AG09319 (cell line): ENCODE measurements around the gene ABHD10.

Source experiments
- DNase-seq: peaks from one replicate; pipeline ENCODE4 v3.0.0-alpha.2; 2010; ENCODE audit warnings: low read depth; ENCODE audit errors: extremely low read depth
- TF ChIP-seq, protein P1 (sequence below): IDR thresholded peaks from 2 replicates; pipeline ENCODE4 v1.5.1; 2011; ENCODE audit warnings: low read depth, mild to moderate bottlenecking, inconsistent platforms, low read length, moderate library complexity

The ABHD10 gene

DNA sequence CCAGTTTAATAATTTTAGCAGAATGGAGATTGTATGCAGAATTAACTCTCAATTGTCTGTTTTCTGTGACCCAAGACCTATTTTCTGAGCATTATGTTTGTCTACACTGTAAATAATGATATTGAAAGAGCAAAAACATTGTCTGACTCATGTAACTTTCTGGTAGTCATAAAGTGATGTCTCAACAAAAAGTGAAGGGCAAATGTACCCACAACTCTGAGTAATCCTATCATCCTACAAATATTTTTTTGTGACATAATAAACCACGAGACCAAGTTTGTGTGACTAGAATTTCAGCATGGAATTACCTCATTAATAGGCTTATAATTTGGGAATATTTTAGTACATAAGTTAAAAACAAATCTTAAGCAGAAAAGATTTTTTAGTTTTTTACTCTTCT lies 15.4 kb upstream of the ABHD10 start:
- DNase-seq, result no peak
- TF ChIP-seq, protein P1, sequence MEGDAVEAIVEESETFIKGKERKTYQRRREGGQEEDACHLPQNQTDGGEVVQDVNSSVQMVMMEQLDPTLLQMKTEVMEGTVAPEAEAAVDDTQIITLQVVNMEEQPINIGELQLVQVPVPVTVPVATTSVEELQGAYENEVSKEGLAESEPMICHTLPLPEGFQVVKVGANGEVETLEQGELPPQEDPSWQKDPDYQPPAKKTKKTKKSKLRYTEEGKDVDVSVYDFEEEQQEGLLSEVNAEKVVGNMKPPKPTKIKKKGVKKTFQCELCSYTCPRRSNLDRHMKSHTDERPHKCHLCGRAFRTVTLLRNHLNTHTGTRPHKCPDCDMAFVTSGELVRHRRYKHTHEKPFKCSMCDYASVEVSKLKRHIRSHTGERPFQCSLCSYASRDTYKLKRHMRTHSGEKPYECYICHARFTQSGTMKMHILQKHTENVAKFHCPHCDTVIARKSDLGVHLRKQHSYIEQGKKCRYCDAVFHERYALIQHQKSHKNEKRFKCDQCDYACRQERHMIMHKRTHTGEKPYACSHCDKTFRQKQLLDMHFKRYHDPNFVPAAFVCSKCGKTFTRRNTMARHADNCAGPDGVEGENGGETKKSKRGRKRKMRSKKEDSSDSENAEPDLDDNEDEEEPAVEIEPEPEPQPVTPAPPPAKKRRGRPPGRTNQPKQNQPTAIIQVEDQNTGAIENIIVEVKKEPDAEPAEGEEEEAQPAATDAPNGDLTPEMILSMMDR, result no peak

DNA sequence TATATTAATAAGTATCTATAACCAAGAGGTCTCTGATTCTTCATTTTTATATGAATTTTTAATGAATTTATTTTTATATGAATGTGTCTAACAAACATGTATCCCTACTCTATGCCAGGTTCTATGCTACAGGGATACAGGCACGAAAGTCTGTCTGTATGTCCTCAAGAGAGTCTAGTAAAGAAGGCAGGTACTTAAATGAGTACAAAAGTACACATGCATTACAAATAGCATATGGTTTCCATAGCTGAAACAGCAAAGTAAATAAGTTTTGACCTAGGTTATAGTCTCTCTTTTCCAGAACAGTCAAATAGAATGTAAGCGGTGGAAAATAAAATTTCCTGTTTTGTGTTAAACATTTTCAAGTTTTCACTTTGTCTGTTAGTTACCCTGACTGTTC lies 13.3 kb upstream of the ABHD10 start:
- DNase-seq, result no peak
- TF ChIP-seq, protein P1, result no peak

DNA sequence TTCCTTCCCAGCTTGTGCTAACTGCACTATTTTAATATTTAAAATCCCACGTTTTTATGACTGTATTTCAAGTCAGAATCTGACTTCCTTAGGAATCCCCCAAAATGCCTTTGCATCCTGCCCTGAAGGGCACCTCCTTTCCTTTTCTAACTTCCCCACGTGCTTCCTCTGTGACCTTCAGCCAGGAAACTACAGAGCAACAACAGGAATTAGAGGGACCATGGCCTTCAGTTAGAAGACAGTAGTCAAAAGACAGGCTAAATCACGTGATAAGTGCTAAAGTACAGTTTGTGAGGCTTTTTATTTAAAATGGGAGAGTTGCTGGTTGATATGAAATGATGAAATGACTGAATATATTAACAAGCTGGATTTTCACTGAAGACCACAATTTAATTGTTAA lies 11.8 kb upstream of the ABHD10 start:
- TF ChIP-seq, protein P1, result no peak

DNA sequence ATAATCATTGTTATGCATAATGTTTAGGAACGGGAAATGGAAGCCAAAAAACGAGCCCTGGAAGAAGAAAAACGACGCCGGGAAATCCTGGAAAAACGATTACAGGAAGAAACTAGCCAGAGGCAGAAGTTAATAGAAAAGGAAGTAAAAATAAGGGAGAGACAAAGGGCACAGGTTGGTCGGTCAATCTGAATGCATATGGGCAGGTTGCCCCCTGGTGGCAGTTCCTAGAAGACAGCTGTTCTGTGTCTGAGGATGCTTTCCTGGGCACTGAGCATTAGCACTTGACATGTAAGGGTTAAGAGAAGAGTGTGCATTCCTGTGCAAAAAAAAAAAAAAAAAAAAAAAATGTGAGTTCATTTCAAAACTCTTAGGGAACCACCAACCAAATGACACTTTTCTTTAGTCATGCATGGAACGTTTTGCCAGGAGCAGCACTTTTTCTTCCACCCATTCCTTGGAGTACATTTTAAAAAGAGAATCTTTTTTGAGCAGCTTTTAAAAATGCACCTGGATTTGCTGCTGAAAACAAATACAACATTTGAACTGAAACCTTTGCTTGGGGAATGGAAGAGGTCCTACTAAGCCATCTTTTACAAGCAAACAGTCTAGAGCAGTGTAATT lies 11.1 kb upstream of the ABHD10 start:
- peak; percentile 59 for DNase-seq
- TF ChIP-seq, protein P1, result peak; percentile 85

More for the DNA sequence above, 11.8 kb upstream of the ABHD10 start:
- DNase-seq, result no peak

DNA sequence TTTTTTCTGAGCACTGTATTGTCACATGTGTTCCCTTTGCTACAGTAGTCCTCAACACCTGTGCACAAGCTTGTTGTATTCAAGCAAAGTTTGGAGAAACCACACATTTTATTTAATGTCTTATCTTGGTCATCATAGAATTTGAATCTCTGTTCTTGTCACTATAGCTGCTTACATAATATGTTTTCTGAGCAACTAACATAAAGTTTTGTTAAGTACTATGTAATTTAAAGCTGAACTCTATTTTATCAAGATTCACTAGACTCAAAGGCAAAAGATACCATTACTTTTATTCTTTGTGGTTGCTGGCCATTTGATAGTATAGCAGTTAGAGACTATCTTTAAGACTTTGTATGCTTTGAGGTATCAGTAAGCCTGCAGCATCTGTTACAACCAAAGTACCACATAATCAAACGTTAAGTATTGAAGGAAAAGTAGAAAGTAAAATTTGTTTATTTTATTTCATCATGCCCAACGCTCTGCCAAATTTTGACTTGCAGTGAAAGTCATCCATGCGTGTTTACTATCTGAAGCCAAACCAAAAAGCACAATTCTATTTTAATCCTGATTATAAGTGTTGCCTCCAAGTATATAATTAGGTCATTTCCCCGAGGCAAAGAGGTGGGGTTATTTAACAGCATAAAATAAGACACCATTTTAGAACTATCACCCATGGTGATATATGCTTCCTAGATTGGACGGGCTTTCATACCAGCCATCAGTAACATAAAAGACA lies 10.3 kb upstream of the ABHD10 start:
- no peak for DNase-seq
- TF ChIP-seq, protein P1, result no peak

DNA sequence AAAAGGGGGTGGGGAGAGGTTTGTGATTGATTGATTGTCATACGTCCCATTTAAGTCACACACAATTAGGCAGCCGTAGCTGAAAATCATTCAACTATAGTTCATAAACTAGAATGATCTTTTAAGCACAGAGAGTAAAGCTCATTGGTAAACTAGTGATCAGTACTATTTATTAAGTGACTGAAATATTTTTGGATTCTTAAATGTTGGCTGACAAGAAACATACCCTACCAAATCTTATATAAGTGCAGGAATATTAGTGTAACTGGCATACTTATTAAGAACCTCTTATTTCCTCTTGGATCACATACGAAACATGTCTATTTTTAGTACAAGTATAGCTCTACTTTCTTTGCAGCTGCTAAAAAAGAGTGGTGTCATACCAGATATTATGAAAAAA lies 8.4 kb upstream of the ABHD10 start:
- TF ChIP-seq, protein P1, result no peak
- DNase-seq, result no peak

DNA sequence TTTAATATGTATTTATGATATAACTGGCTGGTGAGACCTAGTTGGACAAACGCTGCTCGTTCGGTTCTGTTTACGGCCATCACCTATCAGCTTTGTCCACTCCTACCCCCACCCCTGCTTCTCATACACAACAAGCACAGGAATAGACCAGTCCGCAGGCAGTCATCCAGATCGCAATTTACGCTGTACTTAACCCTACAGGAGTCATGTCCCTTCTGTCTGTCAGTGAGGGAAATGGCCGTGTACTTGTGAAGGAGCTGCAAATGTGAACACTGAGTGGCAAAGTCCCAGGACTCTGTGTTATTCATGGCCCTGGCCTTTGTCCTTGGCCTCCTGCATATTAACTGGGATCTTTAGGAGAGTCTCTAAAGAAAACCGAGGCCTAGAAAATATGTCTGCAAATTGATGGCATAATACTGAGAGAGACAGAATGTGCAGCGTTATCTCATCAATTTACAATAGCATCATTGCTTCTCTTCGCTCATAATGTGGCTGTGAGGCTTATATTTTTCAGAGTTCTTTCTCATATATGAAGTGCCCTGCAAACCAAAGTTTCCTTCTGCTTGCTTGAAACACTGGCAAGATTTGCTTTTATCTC lies 7.2 kb upstream of the ABHD10 start:
- TF ChIP-seq, protein P1, result no peak
- DNase-seq, result no peak
